K562 (cell line): Measurements from ENCODE around the gene ZSWIM4. TPM values are rescaled to one million over a fixed set of nuclear protein-coding genes. Genes with fewer than 3 reads are reported as not detected.

Experiments used
- BCL6 ChIP-seq: fragments of 250-450 bp; sonication (Bioruptor Pico); IDR thresholded peaks from 2 replicates; pipeline ENCODE4 v1.4.0; 2020
- BRF1 ChIP-seq: IDR thresholded peaks from 3 replicates; pipeline ENCODE4 v1.6.1; 2011; ENCODE audit warnings: borderline replicate concordance, mild to moderate bottlenecking; ENCODE audit not compliant: insufficient read length; ENCODE audit errors: extremely low read depth
- CTBP1 ChIP-seq: fragments of 450-650 bp; IDR thresholded peaks from 2 replicates; pipeline ENCODE4 v1.6.1; 2016; ENCODE audit warnings: borderline replicate concordance
- ETV1 ChIP-seq: fragments of 450-650 bp; conservative IDR thresholded peaks from 2 replicates; pipeline ENCODE4 v1.6.1; 2016; ENCODE audit warnings: missing genetic modification characterization, control low read depth, low read depth, missing compliant biosample characterization
- GATA2 ChIP-seq: sonication (generic); formaldehyde crosslinking; IDR thresholded peaks from 2 replicates; pipeline ENCODE4 v1.4.0; 2020; ENCODE audit warnings: mild to moderate bottlenecking, missing genetic modification reagents
- HMG20B ChIP-seq: fragments of 250-450 bp; sonication (Bioruptor Pico); IDR thresholded peaks from 2 replicates; pipeline ENCODE4 v1.5.0; 2021; ENCODE audit warnings: mild to moderate bottlenecking
- HOXB6 ChIP-seq: fragments of 250-450 bp; sonication (Bioruptor Pico); IDR thresholded peaks from 2 replicates; pipeline ENCODE4 v1.5.1; 2022; ENCODE audit warnings: mild to moderate bottlenecking, borderline replicate concordance
- MECOM ChIP-seq: fragments of 250-450 bp; sonication (Bioruptor Pico); IDR thresholded peaks from 2 replicates; pipeline ENCODE4 v1.8.0; 2022; ENCODE audit warnings: inconsistent platforms
- MED1 ChIP-seq: sonication (generic); formaldehyde crosslinking; IDR thresholded peaks from 2 replicates; pipeline ENCODE4 v1.8.1; 2023; ENCODE audit warnings: missing genetic modification reagents, borderline replicate concordance
- OTX1 ChIP-seq: fragments of 450-650 bp; formaldehyde crosslinking; IDR thresholded peaks from 2 replicates; pipeline ENCODE4 v1.4.0; 2022; ENCODE audit warnings: mild to moderate bottlenecking
- RBM25 ChIP-seq: fragments of 200-400 bp; formaldehyde crosslinking; IDR thresholded peaks from 2 replicates; pipeline ENCODE4 v1.6.1; 2018; ENCODE audit warnings: low read length, low read depth, moderate library complexity; ENCODE audit not compliant: severe bottlenecking
- SAFB2 ChIP-seq: fragments of 200-400 bp; formaldehyde crosslinking; IDR thresholded peaks from 2 replicates; pipeline ENCODE4 v1.6.1; 2018; ENCODE audit warnings: borderline replicate concordance, low read length, low read depth, moderate library complexity; ENCODE audit not compliant: severe bottlenecking
- SREBF1 ChIP-seq: fragments of 150-350 bp; IDR thresholded peaks from 2 replicates; pipeline ENCODE4 v1.6.1; 2014; ENCODE audit warnings: antibody characterized with exemption, low read depth, low read length, borderline replicate concordance
- SRF ChIP-seq, 2 experiments: fragments of 250-450, 450-650 bp in 1 of 2; sonication (Bioruptor Pico) in 1 of 2; sonication (generic) in 1 of 2; formaldehyde crosslinking; IDR thresholded peaks; 2 replicates each; pipeline versions ENCODE4 v1.5.0 to v1.5.1; 2020 to 2022; ENCODE audit warnings: mild to moderate bottlenecking in 1 of 2, missing genetic modification reagents in 1 of 2
- U2AF2 ChIP-seq: fragments of 200-400 bp; formaldehyde crosslinking; optimal IDR thresholded peaks from 2 replicates; pipeline ENCODE3; 2017; ENCODE audit warnings: low read depth, mild to moderate bottlenecking, low read length
- polyA plus RNA-seq, 8 experiments: library from polyadenylated mRNA; depleted of rRNA in 4 of 8; stranded (reverse) in 5 of 8; unstranded in 3 of 8; fragments of >200 nt; fragmentation: Nextera tagmentation in 2 of 8; fragmentation: Illumina TruSeq in 1 of 8; extraction: Ambion mirVana in 2 of 8; extraction: Trizol in 1 of 8; gene quantifications; 2 replicates each; pipeline versions ENCODE4 v1.2.1 to v1.2.3, GENCODE V29; 2011 to 2014; ENCODE audit warnings: inconsistent platforms in 1 of 8, missing spikeins in 1 of 8
- total RNA-seq, 7 experiments: library from RNA; depleted of rRNA in 6 of 7; stranded (reverse); fragments of >200 nt in 6 of 7; fragmentation: Illumina TruSeq in 2 of 7; extraction: Trizol in 2 of 7; gene quantifications; 2 replicates each; pipeline versions ENCODE4 v1.2.1 to v1.2.3, GENCODE V29; 2011 to 2021; ENCODE audit warnings: low replicate concordance in 1 of 7
- TF ChIP-seq, protein P1 (sequence below): sonication (generic); formaldehyde crosslinking; IDR thresholded peaks from 2 replicates; pipeline ENCODE4 v1.8.1; 2023; ENCODE audit warnings: missing genetic modification reagents, mild to moderate bottlenecking, borderline replicate concordance
- TF ChIP-seq, protein P2 (sequence below): fragments of 250-450 bp; sonication (Bioruptor Pico); IDR thresholded peaks from 2 replicates; pipeline ENCODE4 v1.5.0; 2020; ENCODE audit warnings: mild to moderate bottlenecking
- TF ChIP-seq, protein P3 (sequence below): sonication (generic); formaldehyde crosslinking; IDR thresholded peaks from 2 replicates; pipeline ENCODE4 v1.8.1; 2023; ENCODE audit warnings: mild to moderate bottlenecking, missing genetic modification reagents
- TF ChIP-seq, protein P4 (sequence below): sonication (generic); formaldehyde crosslinking; IDR thresholded peaks from 2 replicates; pipeline ENCODE4 v1.5.0; 2020; ENCODE audit warnings: missing genetic modification reagents

Gene ZSWIM4
- total and polyA plus RNA-seq, 9 of the 15 experiments (the other 6 are each of a cell fraction or from before 2014, with no cell fraction given): 0.25 to 3.7 (median 0.79) TPM; not detected in 2

DNA sequence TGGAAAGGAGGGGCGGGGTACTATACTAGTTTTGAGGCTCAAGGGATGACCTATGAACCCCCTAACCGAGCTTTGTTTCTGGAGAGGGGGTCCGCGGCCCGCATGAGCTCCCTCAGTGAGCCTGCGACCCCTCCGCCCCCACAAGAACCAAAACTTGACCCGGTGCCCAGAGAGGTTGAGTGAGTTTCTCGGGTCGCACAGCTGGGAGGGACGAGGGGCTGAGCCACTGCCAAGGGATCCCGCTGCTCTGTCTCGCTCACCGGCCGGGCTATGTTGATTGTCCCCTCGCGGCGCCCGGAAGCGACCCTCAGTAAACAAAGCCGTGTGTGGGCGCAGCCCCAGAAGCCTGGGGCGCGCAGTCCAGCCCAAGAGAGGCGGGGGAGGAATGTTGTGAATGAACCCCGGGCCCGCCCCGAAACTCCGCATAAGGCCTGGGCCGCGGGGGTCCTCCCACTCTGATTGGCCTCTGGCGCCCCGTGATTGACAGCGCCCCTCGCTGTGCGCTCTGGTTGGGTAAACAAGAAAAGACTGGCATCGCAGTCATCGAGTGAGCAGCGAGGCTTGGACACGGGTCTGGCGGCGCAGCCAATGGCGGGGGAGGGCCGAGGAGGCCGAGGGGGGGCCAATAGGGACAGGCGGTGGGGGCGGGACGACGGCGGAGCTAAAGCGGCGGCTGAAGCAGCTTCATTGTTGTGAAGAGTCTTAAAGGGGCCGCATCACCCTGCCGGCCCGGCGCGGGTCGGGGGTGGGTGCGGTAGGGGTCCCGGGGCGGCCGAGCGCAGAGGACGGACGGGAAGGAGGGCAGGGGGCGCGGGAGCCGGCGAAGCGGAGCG is at the start of gene ZSWIM4 (continued):
- no peak for TF ChIP-seq SAFB2
- TF ChIP-seq HMG20B (CRISPR knock-in tag): no peak
- TF ChIP-seq OTX1 (CRISPR knock-in tag): no peak
- peak; percentile 54 for TF ChIP-seq GATA2 (CRISPR knock-in tag)
- TF ChIP-seq RBM25: peak; percentile 98
- no peak for TF ChIP-seq BRF1
- TF ChIP-seq HOXB6 (CRISPR knock-in tag): no peak
- TF ChIP-seq, protein P1, sequence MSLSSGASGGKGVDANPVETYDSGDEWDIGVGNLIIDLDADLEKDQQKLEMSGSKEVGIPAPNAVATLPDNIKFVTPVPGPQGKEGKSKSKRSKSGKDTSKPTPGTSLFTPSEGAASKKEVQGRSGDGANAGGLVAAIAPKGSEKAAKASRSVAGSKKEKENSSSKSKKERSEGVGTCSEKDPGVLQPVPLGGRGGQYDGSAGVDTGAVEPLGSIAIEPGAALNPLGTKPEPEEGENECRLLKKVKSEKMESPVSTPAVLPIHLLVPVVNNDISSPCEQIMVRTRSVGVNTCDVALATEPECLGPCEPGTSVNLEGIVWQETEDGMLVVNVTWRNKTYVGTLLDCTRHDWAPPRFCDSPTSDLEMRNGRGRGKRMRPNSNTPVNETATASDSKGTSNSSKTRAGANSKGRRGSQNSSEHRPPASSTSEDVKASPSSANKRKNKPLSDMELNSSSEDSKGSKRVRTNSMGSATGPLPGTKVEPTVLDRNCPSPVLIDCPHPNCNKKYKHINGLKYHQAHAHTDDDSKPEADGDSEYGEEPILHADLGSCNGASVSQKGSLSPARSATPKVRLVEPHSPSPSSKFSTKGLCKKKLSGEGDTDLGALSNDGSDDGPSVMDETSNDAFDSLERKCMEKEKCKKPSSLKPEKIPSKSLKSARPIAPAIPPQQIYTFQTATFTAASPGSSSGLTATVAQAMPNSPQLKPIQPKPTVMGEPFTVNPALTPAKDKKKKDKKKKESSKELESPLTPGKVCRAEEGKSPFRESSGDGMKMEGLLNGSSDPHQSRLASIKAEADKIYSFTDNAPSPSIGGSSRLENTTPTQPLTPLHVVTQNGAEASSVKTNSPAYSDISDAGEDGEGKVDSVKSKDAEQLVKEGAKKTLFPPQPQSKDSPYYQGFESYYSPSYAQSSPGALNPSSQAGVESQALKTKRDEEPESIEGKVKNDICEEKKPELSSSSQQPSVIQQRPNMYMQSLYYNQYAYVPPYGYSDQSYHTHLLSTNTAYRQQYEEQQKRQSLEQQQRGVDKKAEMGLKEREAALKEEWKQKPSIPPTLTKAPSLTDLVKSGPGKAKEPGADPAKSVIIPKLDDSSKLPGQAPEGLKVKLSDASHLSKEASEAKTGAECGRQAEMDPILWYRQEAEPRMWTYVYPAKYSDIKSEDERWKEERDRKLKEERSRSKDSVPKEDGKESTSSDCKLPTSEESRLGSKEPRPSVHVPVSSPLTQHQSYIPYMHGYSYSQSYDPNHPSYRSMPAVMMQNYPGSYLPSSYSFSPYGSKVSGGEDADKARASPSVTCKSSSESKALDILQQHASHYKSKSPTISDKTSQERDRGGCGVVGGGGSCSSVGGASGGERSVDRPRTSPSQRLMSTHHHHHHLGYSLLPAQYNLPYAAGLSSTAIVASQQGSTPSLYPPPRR (CRISPR knock-in tag): no peak
- no peak for TF ChIP-seq CTBP1
- no peak for TF ChIP-seq U2AF2
- no peak for TF ChIP-seq MED1
- TF ChIP-seq, protein P2, sequence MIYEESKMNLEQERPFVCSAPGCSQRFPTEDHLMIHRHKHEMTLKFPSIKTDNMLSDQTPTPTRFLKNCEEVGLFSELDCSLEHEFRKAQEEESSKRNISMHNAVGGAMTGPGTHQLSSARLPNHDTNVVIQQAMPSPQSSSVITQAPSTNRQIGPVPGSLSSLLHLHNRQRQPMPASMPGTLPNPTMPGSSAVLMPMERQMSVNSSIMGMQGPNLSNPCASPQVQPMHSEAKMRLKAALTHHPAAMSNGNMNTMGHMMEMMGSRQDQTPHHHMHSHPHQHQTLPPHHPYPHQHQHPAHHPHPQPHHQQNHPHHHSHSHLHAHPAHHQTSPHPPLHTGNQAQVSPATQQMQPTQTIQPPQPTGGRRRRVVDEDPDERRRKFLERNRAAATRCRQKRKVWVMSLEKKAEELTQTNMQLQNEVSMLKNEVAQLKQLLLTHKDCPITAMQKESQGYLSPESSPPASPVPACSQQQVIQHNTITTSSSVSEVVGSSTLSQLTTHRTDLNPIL (CRISPR knock-in tag): no peak
- peak; percentile 80 to 96; a peak in 3 of 4 replicates for TF ChIP-seq SRF (CRISPR knock-in tag; IDR thresholded peaks at IDR 0.05)
- TF ChIP-seq MECOM (CRISPR knock-in tag): no peak
- peak; percentile 40; the same call in 1 of the 2 replicates for TF ChIP-seq ETV1
- TF ChIP-seq, protein P3, sequence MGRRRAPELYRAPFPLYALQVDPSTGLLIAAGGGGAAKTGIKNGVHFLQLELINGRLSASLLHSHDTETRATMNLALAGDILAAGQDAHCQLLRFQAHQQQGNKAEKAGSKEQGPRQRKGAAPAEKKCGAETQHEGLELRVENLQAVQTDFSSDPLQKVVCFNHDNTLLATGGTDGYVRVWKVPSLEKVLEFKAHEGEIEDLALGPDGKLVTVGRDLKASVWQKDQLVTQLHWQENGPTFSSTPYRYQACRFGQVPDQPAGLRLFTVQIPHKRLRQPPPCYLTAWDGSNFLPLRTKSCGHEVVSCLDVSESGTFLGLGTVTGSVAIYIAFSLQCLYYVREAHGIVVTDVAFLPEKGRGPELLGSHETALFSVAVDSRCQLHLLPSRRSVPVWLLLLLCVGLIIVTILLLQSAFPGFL (CRISPR knock-in tag): no peak
- TF ChIP-seq, protein P4, sequence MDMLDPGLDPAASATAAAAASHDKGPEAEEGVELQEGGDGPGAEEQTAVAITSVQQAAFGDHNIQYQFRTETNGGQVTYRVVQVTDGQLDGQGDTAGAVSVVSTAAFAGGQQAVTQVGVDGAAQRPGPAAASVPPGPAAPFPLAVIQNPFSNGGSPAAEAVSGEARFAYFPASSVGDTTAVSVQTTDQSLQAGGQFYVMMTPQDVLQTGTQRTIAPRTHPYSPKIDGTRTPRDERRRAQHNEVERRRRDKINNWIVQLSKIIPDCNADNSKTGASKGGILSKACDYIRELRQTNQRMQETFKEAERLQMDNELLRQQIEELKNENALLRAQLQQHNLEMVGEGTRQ (CRISPR knock-in tag): peak; percentile 59
- 0 out of 2 replicates have a peak, but pooled peaks have one; percentile 20 for TF ChIP-seq SREBF1
- TF ChIP-seq BCL6 (CRISPR knock-in tag): no peak
